ENCODE measurements around the gene C1orf21. TPM values are rescaled to one million over a fixed set of nuclear protein-coding genes. Genes with fewer than 3 reads are reported as not detected.

The C1orf21 gene
- total RNA-seq, 1 experiment from 2014 or later, result 20.1 TPM

DNA sequence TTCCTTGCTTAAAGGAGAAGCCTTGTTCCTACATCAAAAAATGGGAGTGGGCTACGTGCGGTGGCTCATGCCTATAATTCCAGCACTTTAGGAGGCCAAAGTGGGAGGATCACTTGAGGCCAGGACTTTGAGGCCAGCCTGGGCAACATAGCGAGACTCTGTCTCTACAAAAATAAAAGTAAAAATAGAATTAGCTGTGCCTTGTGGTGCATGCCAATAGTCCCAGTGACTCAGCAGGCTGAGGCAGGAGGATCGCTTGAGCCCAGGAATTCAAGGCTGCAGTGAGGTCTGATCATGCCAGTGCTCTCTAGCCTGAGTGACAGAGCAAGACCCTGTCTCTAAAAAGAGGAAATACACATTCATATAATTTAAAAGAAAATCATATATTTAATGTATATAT is 127.1 kb downstream of the C1orf21 start:
- DNase-seq (ENCODE audit: low read depth), result peak; percentile 57

DNA sequence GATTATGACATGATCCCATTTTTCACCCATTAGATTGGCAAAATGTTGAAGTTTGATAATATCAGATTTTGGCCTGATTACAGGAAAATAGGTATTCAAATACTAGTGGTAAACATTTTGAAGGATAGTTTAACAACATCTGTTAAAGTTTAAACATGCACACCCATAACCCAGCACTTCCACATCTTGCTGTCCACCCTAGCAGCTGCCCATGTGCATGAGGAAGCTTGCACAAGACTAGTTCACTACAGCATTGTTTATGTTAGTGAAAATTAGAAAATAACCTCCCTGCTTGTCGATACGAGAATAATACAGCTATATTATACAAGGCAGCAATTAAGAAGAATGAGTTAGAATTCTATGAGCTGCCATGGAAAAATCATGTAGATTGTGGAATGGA is 127.6 kb downstream of the C1orf21 start:
- no peak for DNase-seq (ENCODE audit: low read depth)

DNA sequence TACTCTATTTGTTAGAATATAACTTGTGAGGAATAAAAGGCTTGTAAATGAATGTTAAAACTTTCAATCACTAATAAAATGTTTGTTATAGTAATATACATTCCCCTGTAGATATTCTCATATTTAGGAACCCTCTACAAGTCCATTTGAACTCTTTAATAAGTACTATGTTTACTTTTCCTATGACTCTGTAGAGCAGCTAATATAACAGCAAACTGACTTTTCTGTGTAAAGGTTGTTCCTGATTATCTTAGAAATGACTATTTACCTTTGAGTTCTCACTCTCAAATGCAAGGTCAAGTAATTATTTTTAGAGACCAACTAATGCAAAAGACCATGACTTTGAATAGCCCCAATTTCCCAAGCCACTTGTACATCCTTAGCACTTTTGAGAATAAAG is 130.3 kb downstream of the C1orf21 start:
- no peak for DNase-seq (ENCODE audit: low read depth)

DNA sequence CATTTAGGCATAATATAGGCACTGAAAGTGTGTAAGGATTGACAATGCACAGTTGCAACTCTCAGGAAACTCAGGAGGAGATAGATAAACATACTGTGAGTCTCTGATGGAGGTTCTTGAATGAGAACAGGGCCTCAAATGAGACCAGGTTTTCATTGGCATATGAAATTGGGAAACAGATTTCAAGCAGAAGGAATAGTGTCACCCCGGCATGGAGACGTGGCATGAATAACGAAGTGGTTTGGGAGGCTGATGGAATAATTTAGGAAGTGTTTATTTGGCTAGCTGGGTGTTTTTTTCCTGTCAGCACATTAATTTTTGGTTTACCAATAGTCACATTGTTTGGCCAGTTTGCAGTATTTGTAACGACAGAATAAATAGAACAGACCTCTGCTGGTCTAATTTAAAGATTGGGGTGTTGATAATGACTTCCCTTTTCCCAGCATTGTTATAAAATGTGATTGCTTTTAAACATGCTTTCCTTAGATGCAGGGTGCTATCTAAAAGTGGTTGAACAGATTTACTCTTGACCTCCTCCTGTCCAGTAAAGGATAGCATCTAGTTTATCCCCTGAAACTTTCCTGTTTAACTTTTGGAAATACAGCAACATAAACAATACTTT is 132.0 kb downstream of the C1orf21 start:
- no peak for DNase-seq (ENCODE audit: low read depth)

DNA sequence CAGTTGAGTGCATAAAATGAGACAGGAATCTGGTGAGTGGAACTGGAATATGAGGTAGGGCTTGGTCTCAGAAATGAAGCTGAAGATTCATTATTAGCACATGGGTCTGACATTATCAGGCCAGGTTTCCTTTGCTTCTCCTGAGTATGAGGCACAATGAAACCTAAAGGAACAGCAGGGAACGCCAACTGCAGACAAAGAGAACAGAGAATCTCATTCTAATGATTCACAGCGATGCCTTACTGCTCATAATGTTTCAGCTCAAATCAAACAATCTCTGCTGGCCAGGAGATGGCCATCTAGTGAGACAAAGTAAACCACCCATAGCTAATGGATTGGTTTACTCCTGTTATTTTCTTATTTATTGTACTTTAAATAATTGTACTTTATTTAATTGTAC is 133.5 kb downstream of the C1orf21 start:
- DNase-seq (ENCODE audit: low read depth), result no peak

DNA sequence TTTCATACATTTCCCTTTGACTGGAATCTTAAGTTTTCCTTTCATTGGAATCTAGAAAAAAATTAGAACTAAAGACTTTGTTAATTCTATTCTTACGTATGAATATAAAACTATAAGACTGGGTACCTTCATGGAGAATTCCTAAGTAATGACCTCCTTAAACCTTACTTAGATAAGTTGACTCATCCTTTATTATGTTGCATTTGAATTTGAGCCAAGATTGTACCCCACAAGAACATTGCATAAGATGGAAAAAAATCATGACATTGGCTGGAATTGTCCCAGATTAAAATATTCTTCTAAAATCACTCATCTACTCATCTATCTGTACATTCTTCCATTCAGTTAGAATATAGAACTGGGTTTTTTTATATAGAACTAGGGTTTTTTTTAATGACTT is 137.4 kb downstream of the C1orf21 start:
- no peak for DNase-seq (ENCODE audit: low read depth)

DNA sequence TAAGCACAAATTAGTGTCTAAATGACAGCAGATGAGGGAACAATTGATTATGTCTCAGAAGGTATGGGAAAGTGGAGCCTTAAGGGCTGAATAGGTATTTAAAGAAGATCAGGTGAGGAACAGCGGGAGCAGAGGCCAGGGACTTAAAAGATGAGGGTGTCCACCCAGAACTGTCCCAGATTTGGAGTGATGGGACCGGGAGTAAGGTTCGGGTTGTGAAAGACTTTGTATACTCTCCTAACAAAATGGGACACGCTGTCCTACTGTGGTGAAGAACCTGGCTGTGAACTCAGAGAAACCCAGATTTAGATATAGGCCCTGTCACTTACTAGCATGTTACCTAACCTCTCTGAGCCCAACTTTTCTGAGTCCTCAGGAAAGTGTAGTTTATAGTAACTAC is 140.6 kb downstream of the C1orf21 start:
- DNase-seq (ENCODE audit: low read depth), result no peak

DNA sequence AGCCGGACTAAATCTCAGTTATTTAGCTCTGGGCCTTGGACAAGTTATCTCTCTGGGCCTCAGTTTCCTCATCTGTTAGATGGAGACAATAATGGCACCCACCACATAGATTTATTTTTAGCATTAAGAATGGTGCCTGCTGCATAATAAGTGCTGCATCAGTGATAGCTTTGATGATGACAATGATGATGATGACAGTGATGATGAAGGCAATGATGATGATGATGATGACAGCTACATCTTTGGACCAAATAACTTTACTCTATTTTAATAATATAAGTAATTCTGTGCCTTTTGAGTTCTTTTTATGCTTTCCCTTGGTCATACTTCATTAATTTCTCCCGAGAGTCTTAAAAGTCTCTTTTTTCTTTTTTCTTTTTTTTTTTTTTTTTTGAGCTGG is 143.4 kb downstream of the C1orf21 start:
- DNase-seq (ENCODE audit: low read depth), result no peak

DNA sequence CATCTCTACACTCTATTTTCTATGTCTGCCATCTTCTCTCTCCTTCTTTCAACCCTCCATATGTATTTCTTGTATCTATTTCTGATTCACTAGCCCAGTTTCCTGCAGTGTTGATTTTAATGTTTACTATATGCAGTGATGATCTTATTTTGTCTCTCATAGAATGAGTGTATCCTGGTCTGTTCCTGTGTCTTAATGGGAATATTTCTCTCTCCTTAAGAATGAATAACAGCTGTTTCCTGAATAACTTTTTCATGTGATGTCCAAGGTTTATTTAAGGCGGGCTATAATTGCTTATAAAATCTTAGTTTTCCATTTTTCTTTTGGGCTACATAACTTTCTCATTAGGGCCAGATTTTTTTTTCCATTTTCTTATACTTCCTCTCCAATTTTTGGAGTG is 144.5 kb downstream of the C1orf21 start:
- no peak for DNase-seq (ENCODE audit: low read depth)

DNA sequence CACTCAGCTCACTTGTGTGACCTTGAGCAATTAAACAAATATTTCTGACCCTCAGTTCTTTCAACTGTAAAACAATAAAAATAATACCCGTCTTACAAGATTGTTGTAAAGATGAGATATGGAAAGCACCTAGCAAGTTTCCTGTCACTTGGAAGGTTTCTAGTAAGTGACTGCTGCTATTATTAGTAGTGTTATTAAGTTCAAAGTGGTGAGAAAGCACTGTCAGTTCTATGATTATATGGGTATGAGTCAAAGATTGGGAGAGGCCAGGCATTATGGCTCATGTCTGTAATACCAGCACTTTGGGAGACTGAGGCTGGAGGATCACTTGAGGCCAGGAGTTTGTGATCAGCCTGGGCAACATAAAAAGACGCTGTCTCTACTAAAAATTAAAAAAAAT is 145.4 kb downstream of the C1orf21 start:
- no peak for DNase-seq (ENCODE audit: low read depth)

DNA sequence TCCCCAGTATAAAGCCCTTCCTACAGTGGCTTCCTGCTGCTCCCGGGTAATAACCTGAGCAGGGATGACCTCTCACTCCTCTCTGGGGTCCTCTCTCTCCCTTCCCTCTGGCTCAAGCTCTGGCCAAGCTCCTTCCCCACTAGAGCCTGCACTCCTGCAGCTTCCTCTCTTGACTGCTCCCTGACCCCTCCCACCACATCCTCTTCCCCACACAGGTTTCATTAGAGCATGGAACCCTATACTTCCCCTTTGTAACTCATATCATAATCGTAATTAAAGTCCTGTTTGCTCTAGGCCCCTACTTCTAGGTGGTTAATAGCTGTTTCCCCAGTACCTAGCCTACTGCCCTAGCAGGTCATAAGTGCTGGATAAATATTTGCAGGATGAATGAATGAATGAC is 146.2 kb downstream of the C1orf21 start:
- DNase-seq (ENCODE audit: low read depth), result no peak

DNA sequence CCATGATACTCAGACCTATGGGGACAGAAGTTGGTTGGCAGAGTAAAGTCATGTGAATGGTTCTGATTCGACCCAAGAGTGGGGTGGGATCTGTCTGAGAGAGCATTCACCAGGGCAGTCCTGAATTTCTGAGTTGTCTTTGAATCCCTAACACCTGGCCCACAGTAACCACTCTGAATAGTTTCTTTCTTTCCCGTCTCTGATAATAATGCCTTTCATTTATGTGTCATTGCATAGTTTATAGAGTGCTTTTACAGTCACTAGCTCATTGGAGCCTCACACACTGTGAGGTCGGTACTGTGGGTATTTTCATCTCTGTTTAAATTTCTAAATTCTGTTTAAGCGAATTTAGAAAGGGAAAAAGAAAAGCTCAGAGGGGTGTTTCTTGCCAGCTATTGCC is 147.1 kb downstream of the C1orf21 start:
- DNase-seq (ENCODE audit: low read depth), result no peak

DNA sequence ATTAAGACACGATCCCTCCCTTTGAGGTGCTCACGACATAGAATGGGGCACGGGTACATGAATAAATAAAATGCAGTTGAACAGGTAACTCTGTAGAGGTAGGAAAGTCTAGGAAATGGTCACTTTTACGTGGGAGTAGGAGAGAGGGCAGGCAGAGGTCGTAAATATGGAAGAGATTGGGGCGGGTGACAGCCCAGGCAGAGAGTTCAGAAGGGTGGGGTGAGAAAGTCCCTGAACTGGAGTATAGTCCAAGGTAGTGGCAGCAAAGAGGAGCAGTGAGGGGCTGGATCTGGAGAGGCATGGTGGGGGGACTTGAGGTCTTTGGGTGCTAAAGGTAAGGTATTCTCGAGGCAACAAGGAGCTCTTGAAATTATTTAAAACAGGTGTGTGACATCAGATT is 147.9 kb downstream of the C1orf21 start:
- DNase-seq (ENCODE audit: low read depth), result no peak

DNA sequence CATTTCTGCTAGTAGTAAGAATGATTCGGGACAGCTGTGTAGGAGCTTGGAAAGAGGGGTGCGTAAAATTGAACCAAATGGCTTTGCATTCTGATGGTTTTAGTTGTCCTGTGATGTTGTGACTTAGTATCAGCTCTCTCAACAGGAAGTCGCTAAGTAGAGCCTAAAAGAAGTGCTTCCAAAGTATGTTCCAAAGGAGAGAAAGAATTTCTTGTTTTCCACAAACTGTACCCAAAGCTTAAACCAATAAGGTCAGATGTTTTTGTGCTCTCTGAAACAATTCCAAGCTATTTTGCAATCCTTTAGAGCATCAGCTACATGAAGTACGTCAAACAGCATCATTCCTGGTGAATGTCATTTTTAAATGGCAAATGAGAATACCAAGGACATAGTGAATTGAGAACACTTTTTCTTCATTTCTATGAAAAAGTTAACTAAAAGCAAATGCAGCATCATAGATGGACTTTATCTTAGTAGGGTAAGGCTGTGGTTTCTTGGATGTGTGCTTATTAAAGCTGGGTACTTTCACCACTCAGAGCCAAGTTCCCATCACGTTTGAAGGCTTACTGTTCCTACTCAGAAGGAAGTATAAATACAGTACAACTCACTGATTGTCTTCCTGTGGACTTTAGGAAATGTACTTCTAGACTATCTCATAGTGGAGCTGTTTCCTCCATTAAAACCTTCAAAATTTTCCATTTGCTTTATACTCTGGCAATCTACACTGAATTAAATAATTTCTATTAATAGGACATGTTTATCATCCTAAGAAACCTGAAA is 148.6 kb downstream of the C1orf21 start:
- DNase-seq (ENCODE audit: low read depth), result no peak

DNA sequence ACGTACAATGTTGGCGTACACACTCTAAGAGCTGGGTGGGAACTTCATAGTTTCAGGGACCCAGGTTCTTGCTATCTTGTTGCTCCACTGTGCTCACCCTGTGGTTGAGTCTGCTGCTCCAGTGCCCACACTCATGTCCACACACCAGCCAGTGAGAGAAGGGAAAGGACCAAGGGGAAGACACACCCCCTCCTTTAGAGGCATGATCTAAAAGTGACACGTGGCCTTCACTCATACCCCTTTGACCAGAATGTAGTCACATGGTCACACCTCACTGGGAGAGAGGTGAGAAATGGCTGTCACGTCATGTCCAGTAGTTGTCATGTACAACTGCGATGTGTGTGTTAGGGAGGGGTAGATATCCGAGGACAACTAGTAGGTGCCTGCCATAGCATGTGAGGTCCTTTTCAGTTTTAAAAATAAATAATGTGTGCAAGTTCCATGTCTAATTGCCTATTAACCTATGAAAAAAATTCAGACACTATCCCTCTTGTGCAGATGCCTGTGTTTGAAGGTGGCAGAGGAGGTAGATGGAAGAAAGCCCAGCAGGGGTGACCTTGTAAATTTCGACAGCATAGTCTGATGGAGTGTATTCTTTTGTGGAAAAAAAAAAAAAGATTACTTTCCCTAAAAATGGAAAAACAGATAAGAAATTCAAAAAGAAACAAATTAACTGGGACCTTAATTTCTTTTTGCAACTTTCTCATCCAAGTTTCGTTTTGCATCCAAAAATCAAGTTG is 149.6 kb downstream of the C1orf21 start:
- no peak for DNase-seq (ENCODE audit: low read depth)

DNA sequence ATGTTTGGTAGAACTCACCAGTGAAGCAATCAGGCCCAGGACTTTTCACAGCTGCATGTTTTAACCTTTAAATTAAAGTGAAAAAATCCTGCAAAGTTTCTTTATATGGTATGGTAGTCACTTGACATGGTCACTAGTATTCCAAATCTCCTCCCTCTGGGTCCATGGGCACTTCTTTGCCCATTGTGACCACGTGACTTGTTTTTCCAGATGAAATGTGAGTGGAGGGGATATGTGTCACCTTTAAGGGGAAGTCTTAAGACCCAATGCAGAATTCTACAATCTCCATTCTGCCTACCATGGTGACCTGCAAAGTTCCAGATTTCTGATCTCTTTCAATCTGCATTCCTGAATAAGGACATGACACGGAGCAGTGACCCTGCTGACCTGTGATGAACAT is 152.8 kb downstream of the C1orf21 start:
- DNase-seq (ENCODE audit: low read depth), result no peak

DNA sequence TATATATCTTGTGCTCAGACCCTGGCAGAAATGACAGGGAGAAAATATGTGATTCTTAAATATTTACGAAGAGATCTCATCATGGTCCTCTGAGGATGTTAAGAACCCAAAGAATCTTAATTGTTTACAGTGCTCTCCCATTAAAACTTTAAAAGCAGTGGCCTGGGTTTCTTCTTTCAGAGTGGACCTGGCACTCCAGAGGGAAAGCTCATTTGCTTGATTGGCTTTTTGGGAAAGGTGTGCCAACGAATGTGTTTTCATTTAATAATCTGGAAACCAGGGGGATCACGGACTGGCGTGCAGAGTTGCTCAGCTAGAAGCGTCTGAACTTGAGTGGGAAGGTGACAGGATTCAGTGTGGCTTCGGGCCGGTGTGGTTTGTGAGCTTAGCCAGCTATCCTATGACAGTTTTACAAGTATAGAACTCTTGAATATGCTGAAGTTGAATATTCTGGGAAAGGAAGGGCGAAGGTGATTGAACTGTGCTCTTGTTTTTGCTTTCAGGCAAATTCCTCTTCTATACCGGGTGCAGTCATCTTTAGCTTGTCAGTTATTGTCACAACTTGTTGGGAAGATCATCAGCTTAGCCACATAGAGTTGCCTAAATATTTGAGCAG is 154.8 kb downstream of the C1orf21 start:
- DNase-seq (ENCODE audit: low read depth), result no peak

DNA sequence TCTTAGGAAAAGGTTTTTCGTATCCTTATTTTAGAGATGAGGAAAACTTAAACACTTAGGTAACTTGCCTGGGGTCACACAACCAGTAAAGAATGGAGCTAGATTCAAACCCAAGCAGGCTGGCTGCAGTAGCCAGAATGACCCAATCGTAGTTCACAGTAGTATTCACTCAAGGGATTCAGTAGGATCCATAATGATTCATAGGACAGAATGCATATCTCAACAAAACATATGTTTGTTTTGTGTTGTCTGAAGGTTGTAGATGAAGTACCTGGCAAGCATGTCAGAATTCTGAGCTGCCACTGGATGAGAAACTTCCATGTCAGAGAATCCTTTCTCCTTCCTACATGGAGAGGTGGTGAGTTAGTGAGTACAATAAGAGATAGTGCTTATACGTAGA is 155.5 kb downstream of the C1orf21 start:
- DNase-seq (ENCODE audit: low read depth), result no peak

DNA sequence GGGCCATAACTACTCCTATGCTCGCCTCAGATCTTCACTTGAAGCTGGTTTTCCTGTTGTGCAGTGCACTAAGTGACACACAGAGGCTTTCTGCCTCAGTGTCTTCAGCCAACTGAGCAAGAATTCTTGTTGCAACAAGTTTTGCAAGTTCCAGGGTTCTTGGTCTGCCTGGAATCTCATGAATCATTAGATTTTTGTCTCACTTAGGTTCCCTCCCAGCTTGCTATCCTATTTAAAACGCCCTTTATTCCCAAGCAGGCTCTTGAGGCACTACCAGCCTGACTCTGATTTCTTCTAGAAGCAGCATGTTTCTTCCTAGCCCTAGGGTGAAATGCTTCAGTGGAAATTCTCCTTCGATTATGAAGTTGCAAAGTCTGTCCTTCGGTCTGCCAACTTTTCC is 158.8 kb downstream of the C1orf21 start:
- DNase-seq (ENCODE audit: low read depth), result no peak

DNA sequence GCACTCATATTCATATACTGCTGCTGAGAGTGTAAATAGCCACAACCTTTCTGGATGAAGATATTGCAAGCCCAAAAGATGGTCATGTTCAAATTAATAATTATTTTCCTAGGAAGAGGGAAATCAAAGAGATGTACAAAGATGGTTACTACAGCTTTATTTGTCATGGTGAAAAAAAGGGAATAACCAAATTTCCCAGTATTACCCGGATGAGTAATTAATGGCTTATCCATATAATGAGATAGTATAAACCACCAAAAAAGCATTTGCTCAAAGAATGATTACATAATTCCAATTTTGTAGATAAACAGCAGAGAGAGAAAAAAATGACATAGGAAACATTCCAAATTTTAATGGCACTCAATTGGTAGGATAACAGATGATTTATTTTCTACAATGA is 165.6 kb downstream of the C1orf21 start:
- DNase-seq (ENCODE audit: low read depth), result no peak

DNA sequence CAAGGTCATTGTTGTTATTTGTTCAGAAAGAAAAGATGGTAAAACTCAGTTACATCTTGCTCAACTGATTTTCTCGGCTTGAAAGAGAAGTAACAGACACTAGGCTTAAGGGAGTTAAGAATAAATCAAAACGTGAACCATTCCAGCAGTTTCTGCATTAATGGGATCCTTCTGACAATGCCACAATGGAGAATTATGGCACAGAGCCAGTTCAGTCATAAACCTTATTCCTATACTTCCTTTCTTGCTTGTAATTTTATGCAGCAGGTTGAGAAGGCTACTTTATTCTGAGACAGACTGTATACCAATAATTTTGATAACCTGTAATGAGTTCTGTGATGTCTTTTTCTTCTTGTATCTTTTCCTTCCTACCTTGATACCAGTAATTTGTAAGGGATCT is 167.0 kb downstream of the C1orf21 start:
- DNase-seq (ENCODE audit: low read depth), result no peak

Measured in RPMI7951 (cell line).